HG02623 (cell line): ENCODE results near the gene VDAC2.

Source experiments
- ATAC-seq: cut with Tn5 transposase; IDR thresholded peaks from one replicate; pipeline ENCODE4 v1.9.1; 2021; ENCODE audit warnings: moderate library complexity; ENCODE audit not compliant: unreplicated experiment

Gene VDAC2

GRCh38 chr10:75247797-75248196 lies 37.2 kb downstream of the VDAC2 start:
- ATAC-seq: no peak

GRCh38 chr10:75250934-75251333 lies 40.3 kb downstream of the VDAC2 start:
- no peak for ATAC-seq

GRCh38 chr10:75253281-75254220 lies 43.0 kb downstream of the VDAC2 start:
- ATAC-seq: no peak

GRCh38 chr10:75254739-75255138 lies 44.1 kb downstream of the VDAC2 start:
- no peak for ATAC-seq

GRCh38 chr10:75260990-75261389 lies 50.4 kb downstream of the VDAC2 start:
- ATAC-seq: no peak

GRCh38 chr10:75261813-75262705 lies 51.5 kb downstream of the VDAC2 start:
- no peak for ATAC-seq

GRCh38 chr10:75263806-75264205 lies 53.2 kb downstream of the VDAC2 start:
- ATAC-seq: no peak

GRCh38 chr10:75265856-75266255 lies 55.3 kb downstream of the VDAC2 start:
- ATAC-seq: no peak

- no peak for ATAC-seq
These were observed 56.3 kb downstream of the VDAC2 start for GRCh38 chr10:75266945-75267344.

GRCh38 chr10:75269605-75270004 lies 59.0 kb downstream of the VDAC2 start:
- ATAC-seq: no peak

GRCh38 chr10:75272094-75272493 lies 61.5 kb downstream of the VDAC2 start:
- ATAC-seq: no peak

GRCh38 chr10:75272896-75273295 lies 62.3 kb downstream of the VDAC2 start:
- no peak for ATAC-seq

- no peak for ATAC-seq
These were observed 65.7 kb downstream of the VDAC2 start for GRCh38 chr10:75276069-75276872.

- no peak for ATAC-seq
These were observed 69.6 kb downstream of the VDAC2 start for GRCh38 chr10:75280236-75280635.
